Common myeloid progenitor, CD34-positive (primary cell): ENCODE data around the gene SNX19.
"Not testable (repeated sequence)": the region's sequence is repeated elsewhere in the genome, so short reads cannot be mapped to it uniquely, and the experiment has no call there.

ENCODE experiments used
- CTCF ChIA-PET: fragments of 350-600 bp; sonication (Branson Sonifier 250); formaldehyde crosslinking; loops from one replicate; lab custom pipeline; 2021; ENCODE audit warnings: antibody characterized with exemption; lab: Charles Lee
- POLR2A ChIA-PET: fragments of 350-600 bp; sonication (Branson Sonifier 250); formaldehyde crosslinking; loops from one replicate; lab custom pipeline; 2021; ENCODE audit warnings: antibody characterized with exemption; lab: Charles Lee
- DNase-seq, 3 donors: peaks; one replicate each; pipeline versions ENCODE4 v3.0.0 to v3.0.0-alpha.2; 2013
- H3K27ac ChIP-seq, 2 experiments: 1 replicate in 1 of 2; 2 replicates in 1 of 2; pipeline ENCODE4 v1.7.0; 2013; ENCODE audit warnings: inconsistent platforms in 2 of 2, low read length in 2 of 2, mild to moderate bottlenecking in 2 of 2, low read depth in 1 of 2, moderate library complexity in 1 of 2; ENCODE audit not compliant: severe bottlenecking in 2 of 2, insufficient read depth in 1 of 2, poor library complexity in 1 of 2
- H3K27me3 ChIP-seq, 5 experiments: replicated peaks in 2 of 5; 1 replicate in 3 of 5; 2 replicates in 2 of 5; pipeline versions ENCODE4 v1.6.1 to v1.7.0; 2013; ENCODE audit warnings: low read length in 4 of 5, mild to moderate bottlenecking in 2 of 5, moderate library complexity in 2 of 5, inconsistent platforms in 1 of 5; ENCODE audit not compliant: insufficient read depth in 5 of 5, control insufficient read depth in 4 of 5
- H3K36me3 ChIP-seq, 4 experiments: 1 replicate in 2 of 4; 2 replicates in 2 of 4; pipeline versions ENCODE4 v1.6.1 to v1.7.0; 2013; ENCODE audit warnings: low read length in 3 of 4, control low read depth in 1 of 4, mild to moderate bottlenecking in 1 of 4; ENCODE audit not compliant: control insufficient read depth in 4 of 4, insufficient read depth in 4 of 4
- H3K4me1 ChIP-seq, 4 experiments: 1 replicate in 3 of 4; 2 replicates in 1 of 4; pipeline versions ENCODE4 v1.6.1 to v1.7.1; 2013; ENCODE audit warnings: low read length in 3 of 4, mild to moderate bottlenecking in 3 of 4, control low read depth in 1 of 4, inconsistent platforms in 1 of 4, moderate library complexity in 1 of 4; ENCODE audit not compliant: control insufficient read depth in 4 of 4, insufficient read depth in 4 of 4; ENCODE audit errors: control extremely low read depth in 1 of 4
- H3K4me3 ChIP-seq, 7 experiments: 1 replicate in 4 of 7; 2 replicates in 3 of 7; pipeline versions ENCODE4 v1.5.1 to v1.7.0; 2013; ENCODE audit warnings: mild to moderate bottlenecking in 7 of 7, low read length in 6 of 7, moderate library complexity in 6 of 7, inconsistent platforms in 2 of 7, low read depth in 2 of 7, control low read depth in 1 of 7; ENCODE audit not compliant: insufficient read depth in 4 of 7, control insufficient read depth in 1 of 7; ENCODE audit errors: extremely low read depth in 1 of 7
- H3K9me3 ChIP-seq, 5 experiments: 1 replicate in 4 of 5; 2 replicates in 1 of 5; pipeline versions ENCODE4 v1.6.1 to v1.7.1; 2013; ENCODE audit warnings: low read length in 4 of 5, mild to moderate bottlenecking in 2 of 5, inconsistent platforms in 1 of 5, low read depth in 1 of 5, moderate library complexity in 1 of 5; ENCODE audit not compliant: control insufficient read depth in 4 of 5, insufficient read depth in 2 of 5; ENCODE audit errors: control extremely low read depth in 1 of 5
- WGBS: methylation state at CpG from one replicate; pipeline ENCODE4 v1.1.5; 2013; ENCODE audit not compliant: insufficient coverage; 5-methylcytosine and 5-hydroxymethylcytosine counted together

Gene SNX19

GRCh38 chr11:130861283-130861682 lies 55.0 kb downstream of the SNX19 start:
- H3K9me3 ChIP-seq, result no peaks in the 10 kb centered on the region
- H3K27ac ChIP-seq, result no peak overlapping the region
- DNase-seq, result no peak
- POLR2A ChIA-PET, result no interaction called here
- H3K27me3 ChIP-seq, result no peaks in the 10 kb centered on the region
- CTCF ChIA-PET, result interaction anchor here (1.2 to 16.2 kb wide), 18 partner anchors 9 to 648 kb away, joined by 3 to 362 read pairs (median 7); partner anchors contain the start of genes ADAMTS8 and SNX19
- H3K4me3 ChIP-seq, result no peak overlapping the region
- peaks cover 0 to 2% (median 0%) of the 10 kb centered on the region in 4 experiments for H3K4me1 ChIP-seq
- 96% methylated on average over 14 of the region's 14 CpGs for WGBS
- H3K36me3 ChIP-seq, result no peaks in the 10 kb centered on the region

- Histone ChIP-seq H3K36me3 (no peaks in the 10 kb centered on the region), H3K27me3 (no peaks in the 10 kb centered on the region), H3K4me3 (no peak overlapping the region), H3K27ac (no peak overlapping the region), H3K4me1 (peaks cover 0 to 2% (median 0%) of the 10 kb centered on the region in 4 experiments), H3K9me3 (no peaks in the 10 kb centered on the region)
- CTCF ChIA-PET, result interaction anchor here (0.9 to 16.2 kb wide), 15 partner anchors 7 to 647 kb away, joined by 3 to 362 read pairs (median 4); partner anchors contain the start of gene ADAMTS8
- POLR2A ChIA-PET, result no interaction called here
- 100% methylated on average over 1 of the region's 1 CpG for WGBS
- no peak for DNase-seq
Observed at GRCh38 chr11:130859886-130860285, 56.4 kb downstream of the SNX19 start.

- Histone ChIP-seq H3K27me3 (peaks cover 0 to 2% (median 0%) of the 10 kb centered on the region in 5 experiments), H3K27ac (no peak overlapping the region), H3K9me3 (no peaks in the 10 kb centered on the region), H3K4me3 (no peak overlapping the region), H3K36me3 (no peaks in the 10 kb centered on the region), H3K4me1 (peaks cover 0 to 2% (median 0%) of the 10 kb centered on the region in 4 experiments)
- ChIA-PET CTCF (interaction anchor here (1.7 to 16.2 kb wide), 6 partner anchors 9 to 469 kb away, joined by 4 to 362 read pairs (median 8); partner anchors contain the start of genes ADAMTS15, ADAMTS8 and SNX19), POLR2A (no interaction called here)
- peak; percentile 2 to 17 (median 12) for DNase-seq
- WGBS, result 100% methylated on average over 1 of the region's 2 CpGs
Observed at GRCh38 chr11:130858215-130858614, 58.1 kb downstream of the SNX19 start.

GRCh38 chr11:130855707-130856106 lies 60.6 kb downstream of the SNX19 start:
- H3K9me3 ChIP-seq, H3K27ac ChIP-seq, DNase-seq, H3K4me1 ChIP-seq, POLR2A ChIA-PET, H3K36me3 ChIP-seq, H3K4me3 ChIP-seq, H3K27me3 ChIP-seq: not testable (repeated sequence)
- WGBS, result no CpG with 5 or more reads among the region's 2 CpGs
- CTCF ChIA-PET, result interaction anchor here (0.8 kb wide), 1 partner anchor 424 kb away, joined by 3 read pairs; no protein-coding TSS in a partner anchor

- no peaks in the 10 kb centered on the region for H3K9me3 ChIP-seq
- no peak for DNase-seq
- no peak overlapping the region for H3K4me3 ChIP-seq
- ChIA-PET POLR2A (no interaction called here), CTCF (interaction anchor here (1.0 kb wide), 1 partner anchor 12 kb away, joined by 3 read pairs; no protein-coding TSS in a partner anchor)
- WGBS, result 89% methylated on average over 1 of the region's 4 CpGs
- H3K36me3 ChIP-seq, result no peaks in the 10 kb centered on the region
- no peaks in the 10 kb centered on the region for H3K4me1 ChIP-seq
- H3K27me3 ChIP-seq, result peaks cover 0 to 2% (median 0%) of the 10 kb centered on the region in 5 experiments
- H3K27ac ChIP-seq, result no peak overlapping the region
Observed at GRCh38 chr11:130854483-130854882, 61.8 kb downstream of the SNX19 start.

GRCh38 chr11:130852589-130852988 lies 63.7 kb downstream of the SNX19 start:
- ChIA-PET POLR2A (no interaction called here), CTCF (interaction anchor here (0.5 to 3.5 kb wide), 7 partner anchors 9 to 420 kb away, joined by 3 to 19 read pairs (median 3); no protein-coding TSS in a partner anchor)
- Histone ChIP-seq H3K27me3 (peaks cover 0 to 5% (median 0%) of the 10 kb centered on the region in 5 experiments), H3K4me1 (no peaks in the 10 kb centered on the region), H3K9me3 (no peaks in the 10 kb centered on the region), H3K4me3 (no peak overlapping the region), H3K36me3 (no peaks in the 10 kb centered on the region), H3K27ac (no peak overlapping the region)
- 86% methylated on average over 7 of the region's 8 CpGs for WGBS
- no peak for DNase-seq

GRCh38 chr11:130850185-130850944 lies 65.9 kb downstream of the SNX19 start:
- WGBS, result 93% methylated on average over 4 of the region's 6 CpGs
- DNase-seq, result no peak
- Histone ChIP-seq H3K27me3 (peaks cover 0 to 5% (median 0%) of the 10 kb centered on the region in 5 experiments), H3K27ac (no peak overlapping the region), H3K9me3 (no peaks in the 10 kb centered on the region), H3K36me3 (no peaks in the 10 kb centered on the region), H3K4me3 (no peak overlapping the region), H3K4me1 (no peaks in the 10 kb centered on the region)
- CTCF ChIA-PET, result interaction anchor here (1.6 to 3.5 kb wide), 2 partner anchors 9 to 11 kb away, joined by 8 to 19 read pairs; no protein-coding TSS in a partner anchor
- POLR2A ChIA-PET, result no interaction called here
